ENCODE results near the gene PPP1R12A. TPM values are rescaled to one million over a fixed set of nuclear protein-coding genes. Genes with fewer than 3 reads are reported as not detected.

The PPP1R12A gene
- total RNA-seq, 4 donors from 2014 or later: 181 to 286 (median 243) TPM

- no peaks in the 10 kb centered on the region for H3K36me3 ChIP-seq
- H3K4me3 ChIP-seq: no peak overlapping the region
- no peak for DNase-seq
- no peaks in the 10 kb centered on the region for H3K27me3 ChIP-seq
- TF ChIP-seq CTCF (IDR thresholded peaks at IDR 0.05): no peak
- H3K27ac ChIP-seq: no peak overlapping the region
- peaks cover 0 to 12% of the 10 kb centered on the region in 2 donors for H3K4me1 ChIP-seq
- intact Hi-C loops (cut with DNase I; ENCODE audit: low total_unique reads): no loop called here
- no peaks in the 10 kb centered on the region for H3K9me3 ChIP-seq
Observed at GRCh38 chr12:79830440-79830839, 104.5 kb downstream of the PPP1R12A start.

- H3K4me1 ChIP-seq: peaks cover 0 to 12% of the 10 kb centered on the region in 2 donors
- H3K4me3 ChIP-seq: no peak overlapping the region
- no peak for TF ChIP-seq POLR2A (IDR thresholded peaks at IDR 0.05)
- TF ChIP-seq CTCF (IDR thresholded peaks at IDR 0.05): no peak
- H3K36me3 ChIP-seq: no peaks in the 10 kb centered on the region
- intact Hi-C loops (cut with DNase I; ENCODE audit: low total_unique reads): no loop called here
- no peaks in the 10 kb centered on the region for H3K27me3 ChIP-seq
- no peaks in the 10 kb centered on the region for H3K9me3 ChIP-seq
- DNase-seq: no peak
- H3K27ac ChIP-seq: no peak overlapping the region
Observed at GRCh38 chr12:79828924-79829323, 106.0 kb downstream of the PPP1R12A start.

GRCh38 chr12:79827484-79827883 is 107.4 kb downstream of the PPP1R12A start:
- no peaks in the 10 kb centered on the region for H3K27me3 ChIP-seq
- H3K4me1 ChIP-seq: peaks cover 0 to 12% of the 10 kb centered on the region in 2 donors
- H3K4me3 ChIP-seq: no peak overlapping the region
- no peak overlapping the region for H3K27ac ChIP-seq
- intact Hi-C loops (cut with DNase I; ENCODE audit: low total_unique reads): no loop called here
- H3K36me3 ChIP-seq: no peaks in the 10 kb centered on the region
- no peaks in the 10 kb centered on the region for H3K9me3 ChIP-seq
- no peak for TF ChIP-seq POLR2A (IDR thresholded peaks at IDR 0.05)
- no peak for TF ChIP-seq CTCF (IDR thresholded peaks at IDR 0.05)
- DNase-seq: no peak

DNA sequence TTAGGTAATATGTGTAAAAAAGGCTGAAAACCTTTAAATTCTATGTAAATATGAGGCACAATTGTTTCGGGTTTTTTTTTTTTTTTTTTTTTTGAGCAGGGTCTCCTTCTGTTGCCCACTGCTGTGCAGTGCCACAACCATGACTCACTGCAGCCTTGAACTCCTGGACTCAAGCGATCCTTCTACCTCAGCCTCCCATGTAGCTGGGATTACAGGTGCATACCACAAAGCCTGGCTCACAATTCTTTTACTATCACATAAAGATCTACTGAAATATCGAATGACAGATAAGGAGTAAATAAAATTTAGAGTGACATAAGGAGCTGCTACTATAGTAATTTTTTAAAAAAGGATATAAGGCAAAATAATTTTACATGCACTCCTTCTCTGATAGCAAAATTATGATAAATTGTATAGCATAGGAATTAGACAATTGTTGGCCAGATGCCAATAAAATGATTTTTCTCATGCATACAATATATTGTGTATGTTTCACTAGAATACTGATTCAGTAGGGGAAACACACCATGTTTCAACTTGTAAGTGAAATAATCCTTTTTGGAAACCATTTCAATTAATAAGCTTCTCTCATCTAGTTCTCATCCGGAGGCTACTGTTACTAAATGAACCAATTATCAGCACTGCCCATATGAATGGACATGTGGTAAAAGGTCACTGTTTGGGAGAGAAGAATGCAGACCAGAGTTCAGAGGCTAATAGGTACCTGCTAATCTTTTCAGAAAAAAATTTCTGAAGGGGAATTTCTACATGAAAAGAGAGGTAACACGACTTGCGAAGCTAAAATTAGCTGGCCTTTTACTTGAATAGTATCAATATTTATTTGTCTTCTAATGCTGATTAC is 108.4 kb downstream of the PPP1R12A start:
- Histone ChIP-seq H3K36me3 (no peaks in the 10 kb centered on the region), H3K4me3 (no peak overlapping the region), H3K27me3 (no peaks in the 10 kb centered on the region), H3K9me3 (no peaks in the 10 kb centered on the region), H3K27ac (no peak overlapping the region), H3K4me1 (peaks cover 0 to 4% of the 10 kb centered on the region in 2 donors)
- TF ChIP-seq POLR2A (IDR thresholded peaks at IDR 0.05) (no peak), CTCF (IDR thresholded peaks at IDR 0.05) (no peak)
- DNase-seq: no peak
- intact Hi-C loops (cut with DNase I; ENCODE audit: low total_unique reads): no loop called here

GRCh38 chr12:79822475-79822874 is 112.4 kb downstream of the PPP1R12A start:
- H3K27me3 ChIP-seq: no peaks in the 10 kb centered on the region
- no peaks in the 10 kb centered on the region for H3K9me3 ChIP-seq
- H3K4me1 ChIP-seq: no peaks in the 10 kb centered on the region
- no peak overlapping the region for H3K27ac ChIP-seq
- no peaks in the 10 kb centered on the region for H3K36me3 ChIP-seq
- intact Hi-C loops (cut with DNase I; ENCODE audit: low total_unique reads): no loop called here
- TF ChIP-seq POLR2A (IDR thresholded peaks at IDR 0.05) (no peak), CTCF (IDR thresholded peaks at IDR 0.05) (no peak)
- H3K4me3 ChIP-seq: no peak overlapping the region
- DNase-seq: no peak
